NCI-H2171 treated with DMSO at 0.1 percent for 48 hours (cell line): Measurements from ENCODE around the gene USH2A.

Source experiments
- DNase-seq: peaks from one replicate; lab custom pipeline; 2025; lab: John Stamatoyannopoulos, UW

USH2A gene

DNA sequence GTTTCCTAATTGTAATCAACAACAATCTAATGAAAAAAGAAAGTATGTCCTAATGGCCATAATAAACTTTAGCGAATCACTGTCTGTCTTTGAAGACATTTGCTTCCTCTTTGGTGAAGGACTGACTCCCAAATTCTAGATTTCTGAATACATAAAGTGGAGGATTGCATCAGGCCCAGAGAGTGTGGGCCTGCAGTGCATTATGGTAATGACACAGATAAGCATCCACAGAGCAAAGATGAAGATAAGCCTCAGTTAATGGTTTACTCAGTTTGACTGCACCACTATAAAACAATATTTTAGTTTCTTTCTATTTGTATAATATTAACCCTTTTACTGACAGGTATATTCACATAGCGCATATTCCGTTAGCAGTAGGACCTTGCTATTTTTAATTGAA is 490.7 kb downstream of the USH2A start:
- no peak for DNase-seq

DNA sequence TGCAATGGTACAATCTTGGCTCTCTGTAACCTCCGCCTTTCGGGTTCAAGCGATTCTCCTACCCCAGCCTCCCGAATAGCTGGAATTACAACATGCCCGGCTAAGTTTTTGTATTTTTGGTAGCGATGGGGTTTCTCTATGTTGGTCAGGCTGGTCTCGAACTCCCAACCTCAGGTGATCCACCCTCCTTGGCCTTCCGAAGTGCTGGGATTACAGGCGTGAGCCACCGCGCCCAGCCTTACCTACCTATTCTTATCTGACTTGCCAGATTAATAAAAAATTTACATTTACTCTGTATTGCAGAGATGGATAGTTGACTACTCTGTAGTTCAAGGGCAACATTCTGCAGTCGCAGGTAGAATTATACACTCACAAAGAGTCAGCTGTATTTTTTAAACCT is 496.6 kb downstream of the USH2A start:
- DNase-seq: no peak

DNA sequence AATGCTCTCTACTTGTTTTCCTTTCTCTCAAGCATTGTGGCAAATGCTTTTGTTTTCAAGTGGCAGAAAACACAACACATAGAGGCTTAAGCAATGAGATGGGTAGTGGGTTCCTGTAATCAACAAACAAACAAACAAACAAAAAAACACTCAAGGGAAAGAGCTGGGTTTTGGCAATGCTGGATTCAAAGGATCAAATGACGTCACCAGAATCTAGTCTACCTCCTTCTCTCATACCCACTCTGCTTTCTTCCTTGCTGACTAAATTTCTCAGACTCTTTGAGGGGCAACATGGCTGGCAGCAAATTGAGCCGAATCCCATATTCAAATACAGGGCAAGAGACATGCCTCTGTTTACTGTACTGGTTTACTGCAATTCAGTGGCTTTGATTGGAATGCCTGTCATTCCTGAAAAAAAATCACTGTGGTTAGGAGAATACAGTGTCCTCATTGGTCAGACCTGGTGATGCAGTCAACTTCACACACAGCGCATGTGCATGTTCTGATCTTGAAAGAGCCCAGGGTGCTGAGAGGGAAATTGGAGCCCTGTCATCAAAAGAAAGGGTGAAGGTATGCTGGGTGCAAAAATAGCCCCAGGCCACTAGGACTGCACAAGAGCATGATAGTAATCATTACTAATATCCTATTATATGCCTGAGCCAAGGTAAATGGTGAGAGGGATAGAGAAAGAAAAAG is 500.0 kb downstream of the USH2A start:
- DNase-seq: no peak

DNA sequence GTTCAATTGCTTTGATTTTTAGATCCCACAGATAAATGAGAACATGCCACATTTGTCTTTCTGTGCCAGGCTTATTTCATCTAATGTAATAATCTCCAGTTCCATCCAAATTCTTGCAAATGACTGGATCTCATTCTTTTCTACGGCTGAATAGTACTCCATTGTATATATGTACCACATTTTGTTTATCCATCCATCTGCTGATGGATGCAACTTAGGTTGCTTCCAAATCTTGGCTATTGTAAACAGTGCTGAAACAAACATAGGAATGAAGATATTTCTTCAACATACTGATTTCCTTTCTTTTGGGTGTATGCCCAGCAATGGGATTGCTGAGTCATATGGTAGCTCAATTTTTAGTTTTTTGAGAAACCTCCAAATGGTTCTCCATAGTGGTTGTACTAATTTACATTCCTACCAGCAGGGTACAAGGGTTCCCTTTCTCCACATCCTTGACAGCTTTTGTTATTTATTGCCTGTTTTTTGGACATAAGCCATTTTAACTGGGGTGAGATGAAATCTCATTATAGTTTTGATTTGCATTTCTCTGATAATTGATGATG is 511.8 kb downstream of the USH2A start:
- DNase-seq: peak; percentile 5

- DNase-seq: peak; percentile 61
Observed at GRCh38 chr1:215905493-215906115, 517.6 kb downstream of the USH2A start.

DNA sequence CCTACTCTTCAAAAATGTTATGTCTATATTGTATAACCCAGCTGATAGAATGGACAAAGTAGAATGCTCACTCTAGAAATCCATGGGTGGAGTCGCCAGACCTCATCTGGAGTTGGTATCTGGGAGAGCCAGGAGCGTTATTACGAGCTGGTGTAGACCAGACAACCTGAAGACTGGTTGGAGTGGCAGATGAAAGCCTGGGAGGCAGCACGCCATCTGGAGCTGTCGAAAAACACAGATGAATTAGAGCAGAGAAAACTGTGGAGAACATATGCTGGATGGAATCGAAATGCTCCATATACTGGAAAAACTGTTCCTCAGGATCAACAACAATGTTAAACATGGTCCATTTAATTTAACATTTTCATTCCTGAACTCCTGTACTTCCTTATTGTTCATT is 522.6 kb downstream of the USH2A start:
- peak; percentile 93 for DNase-seq

DNA sequence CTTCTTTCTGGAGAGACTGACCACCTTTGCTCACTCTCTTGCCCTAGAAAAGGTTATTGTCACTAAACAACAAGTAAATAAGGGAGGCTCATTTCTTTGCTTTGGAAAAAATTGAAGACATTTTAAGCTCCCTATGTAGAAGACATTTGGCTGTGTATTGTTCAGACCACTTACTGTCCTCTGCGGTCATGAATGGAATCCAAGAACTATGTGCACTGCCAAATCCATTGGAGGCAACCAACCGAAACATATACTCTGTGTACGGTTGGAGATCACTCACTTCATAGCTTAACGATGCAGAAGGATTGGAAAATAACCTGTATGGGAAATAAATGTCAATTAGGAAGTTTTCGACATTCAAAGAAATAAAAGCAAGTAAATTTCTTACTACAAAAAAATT is 523.3 kb downstream of the USH2A start:
- peak; percentile 62 for DNase-seq

DNA sequence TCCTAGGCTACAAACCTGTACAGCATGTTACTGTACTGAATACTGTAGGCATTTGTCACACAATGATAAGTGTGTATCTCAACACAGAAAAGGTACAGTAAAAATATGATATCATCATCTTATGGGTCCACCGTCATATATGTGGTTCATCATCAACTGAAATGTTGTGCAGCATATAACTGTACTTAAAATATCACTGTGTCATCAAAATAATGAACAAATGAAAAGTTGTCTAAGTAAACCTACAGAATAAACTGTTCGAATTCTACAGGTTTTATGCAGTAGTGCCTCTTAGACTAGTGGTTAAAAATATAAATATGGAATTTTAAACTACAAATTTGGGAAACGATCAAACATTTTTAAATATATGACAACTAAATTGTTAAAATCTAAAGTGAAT is 527.4 kb downstream of the USH2A start:
- no peak for DNase-seq

DNA sequence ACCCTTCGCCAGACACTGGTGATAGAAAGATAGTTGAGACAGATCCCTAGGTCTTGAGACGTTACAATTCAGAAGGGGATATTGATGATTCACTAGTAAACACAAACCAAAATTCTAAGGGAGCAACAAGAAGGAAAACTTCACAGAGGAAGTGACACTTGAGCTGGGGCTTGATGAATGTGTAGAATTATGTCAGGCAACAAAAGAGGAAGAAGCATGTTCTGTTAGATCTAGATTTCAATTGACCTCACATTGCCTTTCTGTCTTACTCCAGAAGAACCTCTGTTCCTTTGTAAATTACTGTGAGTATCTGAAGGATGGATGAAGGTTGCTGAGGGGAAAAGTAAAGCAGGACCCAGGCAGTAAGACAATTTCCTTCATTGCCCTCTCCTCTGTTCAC is 528.0 kb downstream of the USH2A start:
- no peak for DNase-seq

GRCh38 chr1:215894617-215895016 is 528.6 kb downstream of the USH2A start:
- DNase-seq: no peak

DNA sequence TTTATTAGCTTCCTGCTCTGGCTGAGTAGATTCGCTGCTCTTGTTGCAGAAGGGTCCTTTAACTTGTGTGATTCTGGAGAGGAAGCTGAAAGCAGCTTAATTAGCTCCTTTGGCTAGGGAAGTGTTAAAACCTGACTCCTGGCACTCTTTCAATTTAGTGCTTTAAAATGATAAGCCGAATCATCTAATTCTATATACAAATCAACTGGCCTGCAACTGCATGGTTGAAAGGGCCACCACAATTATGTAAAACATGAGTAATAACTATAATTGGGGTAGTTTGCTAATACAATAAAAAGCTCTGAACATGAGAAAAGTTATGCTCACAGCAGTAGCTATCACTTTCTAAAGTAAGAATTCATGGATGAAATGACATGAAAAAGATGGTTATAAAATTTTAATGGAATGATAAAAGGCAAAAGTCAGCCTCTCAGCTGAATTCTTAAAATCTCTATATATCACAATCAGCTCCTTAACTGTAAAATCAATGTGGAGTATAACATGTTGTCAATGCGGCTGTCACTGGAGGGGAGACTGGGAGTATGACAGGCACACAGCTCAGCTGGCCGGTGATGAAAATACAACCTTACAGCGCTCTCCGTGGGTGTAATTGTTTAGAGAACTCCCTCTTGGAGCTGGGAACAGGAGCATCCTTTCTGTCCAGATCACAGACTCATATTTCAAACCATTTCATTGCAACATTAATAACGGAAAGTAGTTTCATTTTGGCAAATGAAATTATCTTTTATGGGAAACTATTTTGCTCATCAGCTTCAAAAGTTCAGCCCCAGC is 531.8 kb downstream of the USH2A start:
- no peak for DNase-seq

- no peak for DNase-seq
Observed at GRCh38 chr1:215890438-215890837, 532.8 kb downstream of the USH2A start.

DNA sequence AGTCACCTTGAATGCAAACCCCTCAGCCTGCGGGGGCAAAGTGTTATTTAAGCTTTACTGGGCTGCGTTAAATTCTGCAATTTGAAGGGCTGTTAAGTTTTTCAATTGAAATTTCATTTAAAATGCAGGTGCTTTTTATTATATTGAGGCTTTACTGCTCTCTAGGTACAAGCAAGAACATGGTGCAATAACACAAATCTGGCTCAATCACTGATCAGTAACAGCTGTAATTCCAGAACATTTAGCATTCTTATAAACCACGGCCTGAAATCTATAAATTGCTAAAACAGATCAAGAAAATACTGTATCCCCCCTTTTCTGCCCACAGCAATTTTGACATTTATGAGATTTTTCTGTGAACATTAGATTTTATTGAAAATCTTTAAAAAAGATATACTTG is 533.4 kb downstream of the USH2A start:
- DNase-seq: no peak

DNA sequence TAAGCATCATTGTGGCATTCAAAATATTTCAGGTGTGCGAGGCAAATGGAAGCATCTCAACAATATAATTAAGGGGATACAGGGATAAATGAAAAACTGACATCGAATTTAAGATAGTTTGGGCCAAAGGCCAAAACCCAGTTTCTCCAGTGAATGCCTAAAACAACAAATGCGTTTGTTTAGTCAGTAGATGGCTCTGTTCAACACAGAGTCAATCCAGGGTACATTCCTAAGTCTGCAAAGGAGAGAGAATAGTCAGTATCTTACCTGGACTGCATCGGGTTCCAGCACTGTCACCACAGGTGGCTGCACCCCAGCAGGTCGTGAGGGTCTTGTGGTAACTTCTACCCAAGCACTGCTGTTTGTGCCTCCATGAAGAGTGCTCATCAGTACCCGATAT is 535.1 kb downstream of the USH2A start:
- no peak for DNase-seq

GRCh38 chr1:215887627-215888026 is 535.6 kb downstream of the USH2A start:
- DNase-seq: no peak

- DNase-seq: no peak
Observed at GRCh38 chr1:215883004-215883403, 540.2 kb downstream of the USH2A start.

- DNase-seq: no peak
Observed at GRCh38 chr1:215878843-215879242, 544.4 kb downstream of the USH2A start.

- DNase-seq: no peak
Observed at GRCh38 chr1:215878128-215878527, 545.1 kb downstream of the USH2A start.

- DNase-seq: no peak
Observed at GRCh38 chr1:215877452-215877951, 545.7 kb downstream of the USH2A start.

GRCh38 chr1:215875712-215876111 is 547.5 kb downstream of the USH2A start:
- no peak for DNase-seq

- no peak for DNase-seq
Observed at GRCh38 chr1:215875236-215875635, 548.0 kb downstream of the USH2A start.

GRCh38 chr1:215872658-215873057 is 550.6 kb downstream of the USH2A start:
- no peak for DNase-seq

DNA sequence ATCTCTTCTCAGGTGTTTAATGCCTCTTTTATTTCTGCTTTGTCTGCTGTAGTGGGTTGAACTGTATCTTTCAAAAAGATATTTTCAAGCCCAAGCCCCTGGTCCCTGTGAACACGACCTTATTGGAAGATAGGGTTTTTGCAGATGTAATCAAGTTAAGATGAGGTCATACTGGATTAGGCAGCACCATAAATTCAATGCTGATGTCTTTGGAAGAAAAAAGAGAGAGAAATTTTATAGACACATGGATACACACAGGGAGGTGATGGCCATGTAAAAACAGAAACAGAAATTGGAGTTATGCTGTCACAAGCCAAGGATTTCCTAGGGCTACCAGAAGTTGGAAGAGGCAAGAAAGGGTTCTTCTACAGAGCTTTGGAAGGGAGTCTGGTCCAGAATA is 554.7 kb downstream of the USH2A start:
- DNase-seq: no peak
